ENCODE data around the gene KLHDC10.
A peak's percentile ranks its signal among the peaks of the same experiment; 100 is the strongest.
"Not testable (repeated sequence)": the region's sequence is repeated elsewhere in the genome, so short reads cannot be mapped to it uniquely, and the experiment has no call there.

KLHDC10 gene

DNA sequence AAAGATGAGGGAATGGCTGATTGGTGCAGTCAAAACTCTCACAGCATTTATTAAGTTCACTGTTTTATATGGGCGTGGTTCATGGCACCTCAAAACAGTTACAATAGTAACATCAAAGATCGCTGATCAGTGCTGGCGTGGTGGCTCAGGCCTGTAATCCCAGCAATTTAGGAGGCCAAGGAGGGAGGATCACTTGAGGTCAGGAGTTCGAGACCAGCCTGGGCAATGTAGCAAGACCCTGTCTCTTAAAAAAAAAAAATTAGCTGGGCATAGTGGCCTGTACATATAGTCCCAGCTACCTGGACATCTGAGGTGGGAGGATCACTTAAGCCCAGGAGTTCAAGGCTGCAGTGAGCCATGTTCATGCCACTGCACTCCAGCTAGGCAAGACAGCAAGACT, 48.5 kb downstream of the KLHDC10 start:
- no peak for DNase-seq

DNA sequence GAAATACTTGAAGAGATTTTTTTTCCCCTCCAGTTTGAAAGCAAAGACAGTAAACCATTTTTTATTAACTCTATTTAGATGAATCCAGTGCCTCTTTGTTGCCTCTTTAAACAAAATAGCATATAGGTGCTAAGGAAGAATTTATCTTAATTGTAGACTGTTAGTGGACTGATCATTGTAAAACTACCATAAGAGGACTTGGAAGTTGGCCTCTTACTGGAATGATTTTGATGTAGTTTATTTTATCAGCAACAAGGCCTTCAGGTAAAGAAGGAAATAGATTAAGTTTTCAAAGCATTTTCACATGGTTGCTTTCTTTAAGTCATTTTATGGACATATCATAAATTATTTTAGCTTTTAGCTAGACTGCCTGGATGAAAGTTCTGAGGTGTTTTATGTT, 53.2 kb downstream of the KLHDC10 start:
- no peak for DNase-seq

DNA sequence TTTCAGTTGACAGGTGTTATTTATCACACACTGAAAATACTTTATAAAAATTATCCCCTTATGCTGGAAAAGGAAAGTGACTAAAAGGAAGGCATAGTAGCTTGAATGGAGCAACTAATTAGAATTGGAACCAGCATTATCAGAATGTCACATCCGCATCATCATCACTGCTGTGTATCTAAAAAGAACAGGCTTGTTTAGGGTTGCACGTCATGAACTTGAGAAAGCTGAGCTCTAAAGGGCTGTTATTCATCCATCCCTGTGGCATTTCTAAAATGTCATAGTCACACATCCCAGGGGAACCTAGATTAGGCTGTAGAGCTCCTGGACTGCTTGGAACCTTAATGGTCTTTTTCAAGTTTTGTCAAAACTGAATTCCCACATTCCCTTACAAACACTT, 54.4 kb downstream of the KLHDC10 start:
- no peak for DNase-seq

DNA sequence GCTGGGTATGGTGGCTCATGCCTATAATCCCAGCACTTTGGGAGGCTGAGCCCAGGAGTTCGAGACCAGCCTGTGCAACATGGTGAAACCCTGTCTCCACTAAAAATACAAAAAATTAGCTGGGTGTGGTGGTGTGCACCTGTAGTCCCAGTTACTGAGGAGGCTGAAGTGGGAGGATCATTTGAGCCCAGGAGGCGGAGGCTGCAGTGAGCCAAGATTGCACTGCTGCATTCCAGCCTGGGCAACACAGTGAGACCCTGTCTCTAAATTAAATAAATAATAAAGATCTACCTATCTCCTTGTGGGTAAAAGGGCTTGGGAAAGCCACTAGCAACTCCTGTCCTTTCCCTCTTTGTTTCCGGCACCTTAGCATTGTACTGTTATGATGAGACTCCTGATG, 56.5 kb downstream of the KLHDC10 start:
- not testable (repeated sequence) for DNase-seq

DNA sequence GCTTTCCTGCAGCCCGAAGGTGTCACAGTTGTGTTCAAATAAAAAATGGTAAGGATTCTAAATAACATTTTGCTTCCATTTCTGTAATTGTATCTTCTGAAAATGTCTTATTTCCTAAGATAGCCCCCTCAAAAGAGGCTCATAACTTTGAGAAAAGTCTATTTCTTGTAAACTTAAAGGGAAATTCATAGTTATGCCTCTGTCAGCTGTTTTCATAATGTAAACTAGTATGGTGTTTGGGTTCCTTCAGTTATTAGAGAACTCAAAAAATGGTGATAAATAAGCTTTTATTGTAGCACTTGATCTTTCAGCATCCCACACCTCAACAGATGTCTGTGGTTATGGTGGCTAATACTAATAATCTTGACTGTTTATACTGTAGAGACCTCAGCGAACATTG, 57.1 kb downstream of the KLHDC10 start:
- DNase-seq: no peak

DNA sequence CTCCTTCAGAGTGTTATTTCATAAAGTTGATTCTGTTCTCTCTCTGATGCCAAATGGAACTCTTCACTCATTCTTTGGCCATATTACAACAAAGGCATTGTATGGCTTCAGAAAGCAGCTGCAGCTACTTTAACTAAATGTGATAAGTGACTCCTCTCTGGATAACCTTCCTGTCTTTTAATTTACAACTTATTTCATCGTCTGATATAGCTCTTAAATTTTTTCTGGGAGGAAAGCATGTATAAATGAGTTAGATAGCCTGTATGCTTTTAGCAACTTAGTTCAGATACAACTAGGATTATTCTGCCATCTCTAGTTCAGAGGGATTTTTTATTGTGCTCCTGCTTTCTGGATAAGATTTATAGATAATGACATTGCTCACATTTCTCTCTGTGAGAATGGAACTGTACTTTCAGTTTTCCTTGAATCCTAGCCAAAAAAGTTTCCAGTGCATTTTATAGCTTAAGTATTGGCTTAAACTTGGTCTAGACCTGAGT, 57.5 kb downstream of the KLHDC10 start:
- DNase-seq: peak; percentile 40

DNA sequence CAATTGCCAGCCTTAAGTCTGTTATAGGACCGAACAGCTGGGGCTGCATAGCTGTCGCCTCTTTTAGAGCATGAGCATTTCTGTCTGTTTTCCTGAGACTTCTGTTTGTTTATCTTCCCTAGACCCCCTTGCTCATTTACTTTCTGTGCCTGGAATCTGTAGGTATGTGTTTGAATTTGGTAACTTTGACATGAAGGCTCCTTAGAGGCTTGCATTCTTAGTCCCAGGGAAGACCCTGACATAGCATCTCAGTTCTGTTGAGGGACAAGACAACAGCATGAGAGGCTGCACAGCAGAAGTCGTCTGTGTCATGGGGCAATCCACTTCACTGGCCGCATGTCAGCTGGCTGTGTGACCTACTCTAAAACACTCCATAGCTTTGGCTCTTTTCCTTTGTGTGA, 58.7 kb downstream of the KLHDC10 start:
- no peak for DNase-seq

DNA sequence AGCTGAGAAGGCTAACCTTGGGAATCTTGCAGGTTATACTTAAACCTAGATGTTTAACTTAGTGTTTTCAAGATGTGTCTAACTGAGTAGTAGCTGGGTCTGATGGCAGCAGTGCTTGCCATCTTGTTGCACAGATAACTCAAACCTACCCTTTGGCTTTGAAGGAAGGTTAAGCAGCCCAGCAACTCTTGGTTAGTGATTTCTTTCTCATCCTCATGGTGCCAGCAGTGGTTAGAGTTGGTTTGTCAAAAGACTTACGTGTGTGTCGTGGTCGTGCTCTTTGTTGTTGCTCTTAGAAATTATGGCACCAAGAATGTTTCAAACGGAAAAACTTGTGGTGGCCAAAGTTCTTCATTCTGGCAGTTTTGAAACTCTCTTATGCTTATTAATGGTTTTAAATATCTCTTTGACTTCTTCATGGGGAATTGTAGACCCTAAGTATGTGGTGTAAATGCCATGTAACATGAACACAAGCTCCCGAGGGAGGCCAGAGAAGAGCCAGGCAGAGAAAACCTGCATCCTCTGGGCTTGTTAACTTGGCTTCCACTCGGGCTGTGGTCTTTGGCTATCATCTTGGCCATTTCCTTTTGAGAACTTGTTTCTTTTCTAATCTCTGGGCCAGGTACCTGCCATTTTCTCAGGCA, 61.0 kb downstream of the KLHDC10 start:
- no peak for DNase-seq

DNA sequence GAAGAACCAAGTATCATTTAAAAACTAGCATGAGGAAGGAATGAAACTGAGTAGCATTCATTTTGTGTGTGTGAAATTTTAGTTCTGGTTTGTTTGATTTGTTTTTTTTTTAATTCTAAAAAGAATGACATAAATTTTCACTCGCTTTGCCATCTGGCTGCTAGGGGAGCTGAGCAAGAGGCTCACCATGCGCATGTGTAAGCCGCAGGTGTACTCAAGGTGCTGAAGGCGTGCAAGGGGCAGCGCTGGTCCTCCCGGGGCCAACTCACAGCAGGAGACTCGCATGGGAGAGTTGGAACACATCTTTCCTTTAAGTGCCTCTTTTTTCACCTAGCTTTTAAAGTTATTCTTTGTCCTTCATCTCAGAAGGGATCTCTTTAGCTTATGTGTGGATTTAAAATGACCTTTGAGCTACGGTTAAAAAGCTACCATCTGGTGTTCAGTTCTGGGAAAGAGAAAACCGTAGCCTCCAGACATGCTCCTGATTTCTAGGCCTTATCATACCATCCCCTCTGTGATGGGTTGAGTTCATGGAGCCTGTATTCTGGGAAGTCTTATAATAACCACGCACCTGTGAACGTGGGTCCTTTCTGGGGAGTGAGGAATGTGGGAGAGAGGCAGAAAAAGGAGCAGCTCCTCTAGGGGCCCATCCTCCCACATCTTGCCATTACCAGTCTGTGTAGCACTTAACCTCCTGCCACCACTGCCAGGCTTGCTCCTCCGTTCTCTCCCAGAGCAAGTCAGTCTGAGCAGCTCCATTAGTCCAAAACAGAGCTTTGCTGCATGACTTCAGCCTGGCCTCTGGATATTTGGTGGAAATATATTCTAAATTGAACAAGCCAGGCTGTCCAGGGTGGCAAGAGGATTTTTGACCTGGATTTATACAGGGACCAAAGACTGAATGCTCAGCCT, 61.9 kb downstream of the KLHDC10 start:
- DNase-seq: no peak

DNA sequence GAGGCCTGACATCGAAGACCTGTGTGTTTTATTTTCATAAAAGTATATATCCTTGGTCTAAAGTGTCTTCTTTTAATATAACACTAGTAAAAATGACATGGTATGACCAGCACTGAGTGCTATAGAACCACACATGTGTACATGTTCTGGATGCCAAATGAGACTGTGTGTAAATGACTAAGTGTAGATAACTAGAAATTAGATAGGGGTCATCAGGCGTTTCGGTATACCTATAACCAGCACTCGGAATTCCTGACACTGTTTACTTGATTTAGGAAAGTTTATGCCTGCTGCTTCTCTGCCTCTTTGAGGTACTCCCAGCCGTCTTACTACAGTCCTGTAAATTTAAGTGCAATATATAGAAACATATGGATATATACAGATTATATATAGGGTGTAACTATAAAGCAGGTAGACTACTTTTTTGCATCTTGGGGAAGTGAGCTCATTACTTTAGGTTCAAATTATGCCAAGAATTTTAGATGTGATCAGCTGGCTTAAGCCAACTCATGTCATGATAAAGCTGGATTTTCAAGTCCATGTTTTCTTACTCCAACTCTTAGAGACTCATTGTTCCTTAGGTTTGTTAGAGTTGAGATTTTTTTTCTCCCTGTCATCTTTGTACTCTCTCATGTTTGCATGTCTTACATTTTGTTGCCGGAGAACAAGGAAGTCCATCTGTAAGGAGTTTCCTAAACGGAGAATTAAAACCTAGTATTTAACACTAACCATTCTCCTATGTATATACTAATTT, 62.9 kb downstream of the KLHDC10 start:
- no peak for DNase-seq

DNA sequence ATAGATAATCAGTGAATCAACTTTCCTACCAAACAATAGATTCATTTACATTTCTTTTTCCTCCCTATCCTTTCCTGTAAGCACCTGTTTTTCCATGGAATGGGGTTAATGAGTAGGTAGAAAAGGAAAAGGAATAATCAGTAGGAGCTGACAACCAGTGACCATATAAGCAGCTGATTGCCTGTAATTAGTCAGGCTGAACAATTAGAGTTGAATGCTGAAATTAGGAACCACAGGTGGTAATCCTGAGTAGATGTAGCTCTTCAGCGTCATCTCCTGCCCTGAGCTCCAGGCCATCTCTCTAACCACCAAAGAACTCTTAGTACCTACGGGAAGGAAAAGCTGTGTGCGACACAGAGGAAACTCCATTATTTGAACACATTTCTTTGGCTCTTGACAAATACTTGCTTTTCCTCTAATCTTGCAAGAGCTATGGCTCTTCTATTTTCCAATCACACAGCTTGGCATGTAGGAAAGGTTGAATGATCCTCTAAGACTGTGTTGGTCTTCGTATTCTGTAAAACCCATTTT, 63.8 kb downstream of the KLHDC10 start:
- DNase-seq: no peak

DNA sequence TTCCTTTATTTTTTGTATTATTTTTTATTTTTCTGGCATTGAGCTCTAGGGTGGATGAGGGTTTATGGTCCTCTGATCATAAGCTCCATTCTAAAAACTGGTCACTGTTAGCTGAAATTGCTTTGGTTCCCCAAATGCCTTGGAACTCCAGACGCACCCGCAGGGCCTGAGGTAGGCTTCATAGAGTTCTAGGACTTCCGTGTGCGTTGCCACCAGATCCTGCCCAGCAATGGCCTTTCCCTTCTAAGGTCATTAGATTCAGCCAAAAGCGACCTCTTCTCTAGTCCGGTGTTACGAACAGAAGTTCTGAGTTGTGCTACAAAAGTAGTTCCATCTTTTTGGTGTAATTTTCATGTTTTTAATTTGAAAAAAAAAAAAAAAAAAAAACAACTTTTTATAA, 64.4 kb downstream of the KLHDC10 start:
- DNase-seq: no peak

DNA sequence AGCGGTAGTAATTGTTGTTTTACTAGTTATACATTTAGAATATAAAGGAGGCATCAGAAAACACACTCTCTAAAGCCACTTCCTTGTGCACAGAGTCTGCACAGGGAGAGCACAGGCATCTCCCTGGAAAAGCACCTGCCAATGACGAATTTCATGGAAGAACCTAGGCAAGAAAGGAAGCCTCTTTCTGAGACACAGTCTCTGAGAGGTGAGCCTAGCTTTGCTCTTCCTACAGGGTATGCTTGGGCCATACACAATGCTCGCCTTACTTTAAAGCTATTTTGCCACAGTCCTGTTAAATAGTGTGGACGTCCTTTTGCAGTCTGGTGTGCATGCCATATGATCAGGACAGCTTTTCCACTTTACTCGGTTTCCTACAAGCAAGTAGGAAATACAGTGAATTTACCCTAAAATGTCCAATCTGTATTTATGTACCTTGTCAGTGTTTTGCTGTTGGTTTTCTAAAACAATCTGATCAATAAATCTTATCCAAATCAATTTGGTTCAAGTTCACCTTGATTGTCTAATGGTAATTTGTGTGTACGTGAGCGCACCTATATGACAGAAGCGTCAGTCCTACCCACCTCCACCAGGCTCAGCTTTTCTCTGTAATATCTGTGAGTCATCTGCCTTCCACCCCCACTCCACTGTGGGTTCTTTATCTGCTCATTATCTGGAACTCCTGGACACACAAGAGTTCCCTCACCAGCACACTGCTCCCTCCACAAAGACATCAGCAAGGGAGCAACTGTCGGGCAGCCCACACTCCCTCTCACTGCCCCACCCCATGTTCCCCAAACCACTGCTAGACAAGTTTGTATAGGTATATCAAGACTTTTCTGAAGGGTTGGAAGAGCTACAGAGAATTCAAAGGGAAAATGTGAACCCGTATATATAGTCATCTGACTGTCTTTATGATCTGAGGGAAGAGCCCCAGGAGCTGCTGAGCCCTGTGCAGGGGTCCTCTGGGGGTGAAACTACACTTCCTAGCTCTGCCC, 65.2 kb downstream of the KLHDC10 start:
- peak; percentile 34 for DNase-seq

DNA sequence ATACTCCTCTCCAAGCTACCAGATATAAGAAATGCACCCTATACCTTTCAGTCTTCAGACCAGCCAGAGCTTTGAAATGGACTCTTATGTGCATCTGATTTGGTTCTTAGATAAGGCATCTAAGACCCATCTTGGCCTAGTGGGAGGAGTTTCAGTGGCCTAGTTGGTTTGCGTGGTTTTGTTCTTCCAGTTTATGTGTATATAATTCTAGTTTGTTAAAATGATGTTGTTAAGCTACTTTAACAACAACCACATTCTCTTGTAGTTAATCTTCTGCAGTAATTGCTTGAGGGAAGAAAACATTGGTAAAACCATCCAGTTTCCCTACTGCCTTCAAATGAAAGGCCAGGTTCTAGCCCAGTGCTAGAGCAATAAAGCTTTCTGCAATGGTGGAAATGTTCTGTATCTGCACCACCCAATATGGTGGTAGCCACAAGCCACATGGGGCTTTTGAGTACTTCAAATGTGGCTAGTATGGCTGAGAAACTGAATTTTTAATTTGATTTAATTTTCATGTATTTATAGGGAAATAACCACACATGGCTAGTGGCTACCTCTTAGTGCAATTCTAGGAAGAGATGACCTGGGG, 66.3 kb downstream of the KLHDC10 start:
- DNase-seq: no peak

DNA sequence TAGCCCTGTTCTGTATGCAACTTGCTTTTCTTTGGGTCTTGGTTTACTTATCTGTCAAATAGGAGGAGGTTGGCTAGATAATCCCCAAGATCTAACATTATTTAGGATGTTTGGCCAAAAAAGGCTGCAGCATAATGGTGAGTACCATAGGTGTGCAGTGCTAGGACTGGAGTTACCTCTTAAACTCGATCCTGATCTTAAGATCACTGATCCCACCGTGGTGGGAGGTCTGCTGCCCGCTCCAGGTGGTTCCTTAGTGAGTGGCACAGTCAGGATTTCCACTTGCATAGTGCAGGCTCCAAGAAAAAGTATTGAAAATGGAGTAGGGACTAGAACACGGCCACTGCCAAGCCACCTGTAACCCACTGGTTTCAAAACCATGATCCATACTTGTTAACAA, 66.9 kb downstream of the KLHDC10 start:
- DNase-seq: no peak

DNA sequence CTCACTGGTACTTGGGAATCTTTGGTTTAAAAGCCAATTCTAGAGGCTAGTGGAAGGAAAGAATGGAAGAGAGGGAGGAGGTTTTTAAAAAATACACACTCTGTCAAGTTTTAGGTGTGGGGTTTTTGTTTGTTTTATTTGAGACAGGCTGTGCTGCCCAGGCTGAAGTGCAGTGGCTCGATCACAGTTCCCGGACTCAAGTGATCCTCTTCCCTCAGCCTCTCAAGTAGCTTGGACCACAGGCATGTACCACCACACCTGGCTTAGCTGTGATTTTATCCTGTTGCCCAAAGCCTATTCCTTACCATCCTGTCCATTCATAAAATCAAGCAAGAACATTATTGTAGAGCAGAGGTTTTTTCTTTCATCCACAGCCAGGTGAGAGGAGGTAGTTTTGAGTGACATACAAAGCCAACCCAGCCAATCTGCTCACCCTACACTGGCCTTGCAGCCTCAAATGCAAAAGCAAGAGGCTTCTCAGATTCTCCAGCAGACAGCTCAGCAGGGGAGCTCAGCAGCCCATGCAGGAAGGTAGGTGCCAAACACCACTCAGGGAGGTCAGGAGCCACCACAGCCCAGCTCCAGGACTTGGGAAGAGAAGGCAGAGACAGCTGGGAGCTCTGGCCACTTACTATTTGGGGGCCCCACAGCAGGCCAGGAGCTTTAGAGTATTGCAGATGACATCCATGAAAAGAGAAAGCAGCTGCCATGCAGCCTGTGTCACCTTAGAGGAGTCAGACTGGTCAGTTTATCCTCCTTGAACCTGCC, 69.0 kb downstream of the KLHDC10 start:
- DNase-seq: no peak

DNA sequence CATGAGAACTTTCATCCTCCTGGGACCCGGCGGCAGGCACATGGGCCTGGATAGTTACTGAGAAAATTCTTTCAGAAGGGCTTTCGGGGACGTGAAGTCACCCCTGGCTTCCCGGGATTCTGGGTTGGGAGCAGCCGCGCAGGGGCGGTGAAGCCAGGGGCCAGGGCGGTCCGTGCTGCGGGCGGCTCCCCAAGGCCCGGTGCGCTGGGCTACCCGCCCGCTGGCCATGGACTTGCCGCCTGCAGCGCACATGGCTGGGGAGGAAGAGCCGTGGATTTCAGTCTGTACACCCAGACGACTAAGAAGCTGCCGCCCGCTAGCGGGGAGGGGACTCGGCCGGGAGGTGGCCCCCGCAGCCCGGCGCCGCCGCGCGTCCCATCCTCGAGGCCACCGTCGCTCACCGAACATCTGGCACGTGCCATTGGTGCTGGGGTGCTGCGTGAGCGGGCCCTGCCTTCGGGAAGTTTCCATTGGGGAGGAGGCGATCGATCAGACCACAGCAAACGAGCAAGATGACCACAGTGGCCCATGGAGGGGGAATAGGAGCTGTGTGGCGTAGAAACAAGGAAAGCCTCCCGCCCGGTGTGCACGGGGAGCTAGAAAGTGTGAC, 70.3 kb downstream of the KLHDC10 start:
- DNase-seq: no peak

DNA sequence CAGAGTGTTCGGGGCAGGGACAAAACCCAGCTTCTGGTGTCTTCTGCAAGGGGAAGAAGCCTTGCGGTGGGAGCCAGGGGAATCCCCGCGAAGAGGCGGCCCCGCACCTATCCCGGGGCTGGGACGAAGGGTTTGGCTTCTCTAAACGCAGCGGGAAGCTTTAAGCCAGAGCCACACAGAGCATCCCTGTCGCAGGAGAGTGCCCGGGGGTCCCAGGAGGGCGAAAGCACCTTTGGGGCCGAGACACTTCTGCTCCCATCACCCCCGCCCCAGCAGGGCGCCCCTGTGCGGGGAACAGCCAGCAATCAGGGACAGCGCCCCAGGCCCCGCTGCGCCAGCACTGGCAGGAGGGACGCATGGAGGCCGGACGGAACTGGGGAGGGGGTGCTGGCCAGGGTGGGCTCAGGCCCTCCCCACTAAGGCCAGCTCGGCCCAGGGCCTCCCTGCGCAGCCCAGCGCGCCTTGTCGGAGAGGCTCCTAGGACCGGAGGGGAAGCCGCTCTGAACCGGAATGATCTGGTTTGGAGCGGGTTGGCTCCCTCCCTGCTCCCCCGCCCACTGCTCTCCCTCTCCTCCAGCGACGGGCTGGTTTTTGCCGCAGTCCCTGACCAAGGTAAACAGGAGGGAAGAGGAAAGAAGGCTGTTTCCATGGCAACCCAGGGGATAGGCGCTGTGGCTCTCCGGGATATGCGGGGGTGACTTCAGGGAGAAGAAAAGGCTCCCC, 71.0 kb downstream of the KLHDC10 start:
- no peak for DNase-seq

DNA sequence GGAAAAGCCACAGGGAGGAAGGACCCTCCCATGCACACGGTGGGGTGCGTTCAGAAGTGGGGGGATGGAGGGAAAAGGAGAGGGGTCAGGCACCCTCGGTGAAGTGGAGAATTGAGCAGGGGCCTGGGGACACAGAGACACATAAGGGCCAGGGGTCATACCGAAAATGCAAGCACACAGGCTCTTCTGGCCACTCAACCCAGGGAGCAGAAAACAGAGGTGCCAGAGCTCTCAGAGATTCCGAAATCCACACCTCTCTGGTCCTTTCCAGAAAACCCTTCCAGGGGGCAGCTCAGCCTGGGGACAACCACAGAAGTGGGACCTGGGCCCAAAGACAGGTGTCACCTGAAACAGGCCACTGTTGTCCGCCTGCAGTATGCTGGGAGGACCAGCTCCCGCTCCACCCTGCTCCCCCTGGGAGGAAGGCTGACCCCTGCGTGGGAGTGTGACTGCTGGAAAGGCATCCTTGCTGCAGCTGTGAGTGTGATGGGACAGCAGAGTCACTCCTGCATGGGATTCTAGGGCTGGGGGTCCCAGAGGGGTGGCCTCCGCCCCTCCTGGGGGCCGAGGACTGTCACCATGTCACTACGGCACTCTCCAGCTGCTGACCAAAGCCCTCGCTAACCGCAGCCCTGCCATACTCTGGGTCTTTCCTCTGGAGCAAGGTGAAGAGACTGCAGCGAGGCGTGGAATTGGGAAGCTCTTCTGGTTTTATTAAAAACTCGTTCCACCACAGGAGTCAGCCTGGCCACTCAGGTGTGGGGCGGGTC, 71.7 kb downstream of the KLHDC10 start:
- DNase-seq: no peak
